ENCODE measurements around the gene FASN. TPM values are rescaled to one million over a fixed set of nuclear protein-coding genes. Genes with fewer than 3 reads are reported as not detected.

The FASN gene
- total and polyA plus RNA-seq, 2 donors (not counting 3 experiments of a cell fraction or from before 2014, with no cell fraction given) = 101 to 360 TPM

- Histone ChIP-seq H3K9me3 (replicated peaks; ENCODE audit: control insufficient read depth, insufficient read depth, low read length) (no peaks in the 10 kb centered on the region), H3K27me3 (ENCODE audit: control insufficient read depth in 2 of 2, insufficient read depth in 2 of 2, low read length in 2 of 2) (no peaks in the 10 kb centered on the region), H3K79me2 (ENCODE audit: control insufficient read depth, insufficient read depth, low read length) (peaks cover 11% of the 10 kb centered on the region), H3K4me2 (ENCODE audit: insufficient read depth, low read length) (no peak overlapping the region), H3K4me3 (replicated peaks in 1 of 3; ENCODE audit: insufficient read depth in 1 of 3, low read depth in 1 of 3, low read length in 3 of 3) (no peak overlapping the region), H3K9me1 (replicated peaks; ENCODE audit: control insufficient read depth, extremely low read depth, insufficient read depth, low read length) (no peaks in the 10 kb centered on the region), H2AFZ (ENCODE audit: low read depth, low read length) (no peak overlapping the region), H3K4me1 (ENCODE audit: control insufficient read depth, extremely low read depth, insufficient read depth, low read length) (peaks cover 6% of the 10 kb centered on the region), H3K9ac (replicated peaks; ENCODE audit: extremely low read depth, insufficient read depth, low read length) (no peak overlapping the region), H3K27ac (ENCODE audit: insufficient read depth, low read depth, low read length) (no peak overlapping the region), H3K36me3 (ENCODE audit: control insufficient read depth in 2 of 2, extremely low read depth in 1 of 2, insufficient read depth in 2 of 2, low read length in 2 of 2) (peaks cover 12 to 59% of the 10 kb centered on the region in 2 experiments), H4K20me1 (replicated peaks; ENCODE audit: control insufficient read depth, extremely low read depth, insufficient read depth, low read length) (no peaks in the 10 kb centered on the region)
- no peak for TF ChIP-seq MYC (IDR thresholded peaks at IDR 0.05; ENCODE audit: low read depth, low read length)
- TF ChIP-seq POLR2AphosphoS5 (IDR thresholded peaks at IDR 0.05; ENCODE audit: insufficient read depth, low read depth, low read length) = peak; percentile 28
- intact Hi-C loops (cut with micrococcal nuclease) = no loop called here
- TSS peak; percentile 26 for BruUV-seq (replicated peaks)
- no peak for FAIRE-seq
- DNase-seq (ENCODE audit: low read depth, low spot score) = no peak
- CTCF ChIA-PET = interaction anchor here (0.8 to 1.2 kb wide), 2 partner anchors 19 to 26 kb away, joined by 3 to 4 read pairs; partner anchors contain the start of gene DCXR
- dilution Hi-C loops (cut with MboI; ENCODE audit: extremely low pct_ligation_motif_present, low sequenced_read_pairs) = no loop called here
- POLR2A ChIA-PET = no interaction called here
These were observed 41.1 kb downstream of the FASN start for GRCh38 chr17:82056729-82057621.

- Histone ChIP-seq H4K20me1 (replicated peaks; ENCODE audit: control insufficient read depth, extremely low read depth, insufficient read depth, low read length) (no peaks in the 10 kb centered on the region), H3K79me2 (ENCODE audit: control insufficient read depth, insufficient read depth, low read length) (peaks cover 11% of the 10 kb centered on the region), H3K9me1 (replicated peaks; ENCODE audit: control insufficient read depth, extremely low read depth, insufficient read depth, low read length) (no peaks in the 10 kb centered on the region), H3K4me2 (ENCODE audit: insufficient read depth, low read length) (no peak overlapping the region), H3K9ac (replicated peaks; ENCODE audit: extremely low read depth, insufficient read depth, low read length) (no peak overlapping the region), H3K27ac (ENCODE audit: insufficient read depth, low read depth, low read length) (no peak overlapping the region), H3K4me3 (replicated peaks in 1 of 3; ENCODE audit: insufficient read depth in 1 of 3, low read depth in 1 of 3, low read length in 3 of 3) (no peak overlapping the region), H3K9me3 (replicated peaks; ENCODE audit: control insufficient read depth, insufficient read depth, low read length) (no peaks in the 10 kb centered on the region), H3K27me3 (ENCODE audit: control insufficient read depth in 2 of 2, insufficient read depth in 2 of 2, low read length in 2 of 2) (no peaks in the 10 kb centered on the region), H2AFZ (ENCODE audit: low read depth, low read length) (no peak overlapping the region), H3K4me1 (ENCODE audit: control insufficient read depth, extremely low read depth, insufficient read depth, low read length) (peaks cover 6% of the 10 kb centered on the region), H3K36me3 (ENCODE audit: control insufficient read depth in 2 of 2, extremely low read depth in 1 of 2, insufficient read depth in 2 of 2, low read length in 2 of 2) (peaks cover 12 to 53% of the 10 kb centered on the region in 2 experiments)
- no peak for TF ChIP-seq JUN (IDR thresholded peaks at IDR 0.05; ENCODE audit: borderline replicate concordance, insufficient read depth, insufficient read length, low read depth)
- TF ChIP-seq POLR2A (IDR thresholded peaks at IDR 0.05; ENCODE audit: low read depth, low read length) = no peak
- no peak for TF ChIP-seq EZH2 (IDR thresholded peaks at IDR 0.05; ENCODE audit: borderline replicate concordance, low read depth, low read length, severe bottlenecking)
- TF ChIP-seq POLR2AphosphoS5 (IDR thresholded peaks at IDR 0.05; ENCODE audit: insufficient read depth, low read depth, low read length) = no peak
- no peak for TF ChIP-seq CTCF (IDR thresholded peaks at IDR 0.05; ENCODE audit: extremely low read depth in 1 of 2, insufficient read depth in 1 of 2, low read depth in 1 of 2, low read length in 2 of 2)
- TF ChIP-seq MAX (IDR thresholded peaks at IDR 0.05; ENCODE audit: insufficient read depth, insufficient read length) = no peak
- no peak for TF ChIP-seq MYC (IDR thresholded peaks at IDR 0.05; ENCODE audit: low read depth, low read length)
- TF ChIP-seq FOS (IDR thresholded peaks at IDR 0.05; ENCODE audit: borderline replicate concordance, insufficient read depth, low read length) = no peak
- TF ChIP-seq GATA2 (IDR thresholded peaks at IDR 0.05; ENCODE audit: insufficient read depth, insufficient read length, low read depth, low read length) = no peak
- no peak for FAIRE-seq
- CTCF ChIA-PET = interaction anchor here (1.0 to 1.3 kb wide), 2 partner anchors 8 to 25 kb away, joined by 4 to 5 read pairs; no protein-coding TSS in a partner anchor
- no TSS peak for BruUV-seq (replicated peaks)
- POLR2A ChIA-PET = no interaction called here
- DNase-seq (ENCODE audit: low read depth, low spot score) = no peak
- dilution Hi-C loops (cut with MboI; ENCODE audit: extremely low pct_ligation_motif_present, low sequenced_read_pairs) = no loop called here
- intact Hi-C loops (cut with micrococcal nuclease) = no loop called here
These were observed 41.9 kb downstream of the FASN start for GRCh38 chr17:82055965-82056728.
